ENCODE measurements around the gene PTP4A2. TPM values are rescaled to one million over a fixed set of nuclear protein-coding genes. Genes with fewer than 3 reads are reported as not detected.
"Not testable (repeated sequence)": the region's sequence is repeated elsewhere in the genome, so short reads cannot be mapped to it uniquely, and the experiment has no call there.

The PTP4A2 gene
- total and polyA plus RNA-seq, 2 of the 8 experiments (the other 6 are each of a cell fraction or from before 2014, with no cell fraction given), result 87.4 to 214 TPM

DNA sequence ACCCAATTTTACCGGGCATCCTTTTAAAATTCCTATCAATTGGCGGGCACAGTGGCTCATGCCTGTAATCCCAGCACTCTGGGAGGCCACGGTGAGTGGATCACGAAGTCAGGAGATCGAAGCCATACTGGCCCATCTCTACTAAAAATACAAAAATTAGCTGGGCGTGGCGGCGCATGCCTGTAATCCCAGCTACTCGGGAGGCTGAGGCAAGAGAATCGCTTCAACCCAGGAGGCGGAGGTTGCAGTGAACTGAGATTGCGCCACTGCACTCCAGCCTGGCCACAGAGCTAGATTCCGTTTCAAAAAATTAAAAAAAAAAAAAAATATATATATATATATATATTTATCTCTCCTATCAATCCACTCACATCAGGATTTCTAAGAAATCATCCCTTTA, 12.3 kb downstream of the PTP4A2 start:
- H3K27ac ChIP-seq (ENCODE audit: low read depth, low read length); H3K4me1 ChIP-seq (replicated peaks in 1 of 4; ENCODE audit: control insufficient read depth in 3 of 4, insufficient read depth in 4 of 4, low read length in 3 of 4); H2AK5ac ChIP-seq (ENCODE audit: low read depth, low read length); H2AFZ ChIP-seq (ENCODE audit: low read length); H3K4me3 ChIP-seq (ENCODE audit: extremely low read depth in 1 of 4, insufficient read depth in 2 of 4, low read depth in 3 of 4, low read length in 4 of 4); FAIRE-seq; H3K18ac ChIP-seq (ENCODE audit: extremely low read depth, low read length); H4K8ac ChIP-seq (ENCODE audit: extremely low read depth, insufficient read depth, low read length); H2BK20ac ChIP-seq (ENCODE audit: low read length); DNase-seq (ENCODE audit: low read depth in 1 of 2, low spot score in 2 of 2); H3K56ac ChIP-seq (replicated peaks; ENCODE audit: insufficient read length, low read depth, low read length); H3K9me3 ChIP-seq (ENCODE audit: insufficient read depth in 2 of 2, low read depth in 1 of 2, low read length in 1 of 2); H3K23me2 ChIP-seq (ENCODE audit: low read depth, low read length); H2BK120ac ChIP-seq (replicated peaks; ENCODE audit: low read depth, low read length); H2BK5ac ChIP-seq (ENCODE audit: low read depth, low read length); H3K79me1 ChIP-seq (ENCODE audit: low read depth, low read length); H3K36me3 ChIP-seq (ENCODE audit: control insufficient read depth in 2 of 4, insufficient read depth in 4 of 4, low read length in 3 of 4); H3K4ac ChIP-seq (replicated peaks; ENCODE audit: insufficient read length, low read depth, low read length); H2BK15ac ChIP-seq (ENCODE audit: low read length); H3K23ac ChIP-seq (ENCODE audit: insufficient read length); H3K4me2 ChIP-seq (ENCODE audit: insufficient read depth in 1 of 2, low read depth in 2 of 2, low read length in 2 of 2); H2BK12ac ChIP-seq (ENCODE audit: low read depth, low read length); H3K9ac ChIP-seq (replicated peaks in 1 of 4; ENCODE audit: extremely low read depth in 1 of 4, low read depth in 3 of 4, low read length in 3 of 4); H4K5ac ChIP-seq (ENCODE audit: insufficient read length, low read depth, low read length); H4K91ac ChIP-seq (replicated peaks; ENCODE audit: insufficient read length, low read length); H3K27me3 ChIP-seq (replicated peaks in 1 of 4; ENCODE audit: control insufficient read depth in 3 of 4, extremely low read depth in 1 of 4, insufficient read depth in 3 of 4, low read length in 3 of 4); H3K14ac ChIP-seq (ENCODE audit: insufficient read length): not testable (repeated sequence)
- 96% methylated on average over 6 of the region's 13 CpGs; no CpG with 5 or more reads in 1 of the 2 experiments for WGBS, 2 experiments (ENCODE audit: extremely low coverage in 1 of 2, insufficient coverage in 1 of 2, insufficient read length in 1 of 2, insufficient replicate concordance in 2 of 2, low coverage in 1 of 2, low lambda C conversion rate in 2 of 2, missing lambda C conversion rate in 1 of 2)
- POLR2A ChIA-PET (ENCODE audit: partially characterized antibody), result interaction anchor here (0.5 to 1.7 kb wide), 3 partner anchors 16 to 147 kb away, joined by 3 to 7 read pairs (median 3); partner anchors contain the start of gene TMEM39B
- Histone ChIP-seq H3K79me2 (ENCODE audit: control insufficient read depth in 1 of 2, insufficient read depth in 2 of 2, low read length in 2 of 2) (peaks cover 16 to 94% of the 10 kb centered on the region in 2 experiments), H4K20me1 (replicated peaks in 1 of 2; ENCODE audit: control insufficient read depth in 1 of 2, insufficient read depth in 2 of 2, low read length in 2 of 2) (peaks cover 3 to 16% of the 10 kb centered on the region in 2 experiments)
- CTCF ChIA-PET (ENCODE audit: partially characterized antibody), result interaction anchor here (0.9 to 2.2 kb wide), 3 partner anchors 9 to 38 kb away, joined by 3 to 10 read pairs (median 3); no protein-coding TSS in a partner anchor
